Endothelial cell of umbilical vein (primary cell): ENCODE data around the gene TMEM250.

Source experiments
- CTCF ChIP-seq, 2 donors: IDR thresholded peaks; 1 replicate in 1 of 2; 2 replicates in 1 of 2; pipeline ENCODE4 v1.5.1; 2011; ENCODE audit warnings: low read length in 2 of 2, mild to moderate bottlenecking in 2 of 2, moderate library complexity in 2 of 2, control low read depth in 1 of 2, inconsistent platforms in 1 of 2, low read depth in 1 of 2; ENCODE audit not compliant: insufficient read depth in 1 of 2; ENCODE audit errors: extremely low read depth in 1 of 2
- EZH2 ChIP-seq: IDR thresholded peaks from 2 replicates; pipeline ENCODE4 v1.6.1; 2012; ENCODE audit warnings: borderline replicate concordance, low read depth, mild to moderate bottlenecking, moderate library complexity, low read length, inconsistent platforms; ENCODE audit not compliant: severe bottlenecking
- FOS ChIP-seq: IDR thresholded peaks from 2 replicates; pipeline ENCODE4 v1.6.1; 2011; ENCODE audit warnings: mild to moderate bottlenecking, low read length, moderate library complexity, borderline replicate concordance; ENCODE audit not compliant: insufficient read depth
- POLR2A ChIP-seq: IDR thresholded peaks from 2 replicates; pipeline ENCODE4 v1.6.1; 2012; ENCODE audit warnings: low read depth, mild to moderate bottlenecking, control low read depth, low read length
- POLR2AphosphoS5 ChIP-seq: IDR thresholded peaks from 2 replicates; pipeline ENCODE4 v1.6.1; 2012; ENCODE audit warnings: low read depth, mild to moderate bottlenecking, control low read depth, low read length, moderate library complexity; ENCODE audit not compliant: insufficient read depth

- TF ChIP-seq POLR2AphosphoS5 (no peak), POLR2A (no peak), CTCF (IDR thresholded peaks at IDR 0.05; ENCODE audit: extremely low read depth in 1 of 2, insufficient read depth in 1 of 2, low read depth in 1 of 2, low read length in 2 of 2) (peak; percentile 25 to 52), EZH2 (no peak), FOS (no peak)
Measured at GRCh38 chr9:136138566-136138965, 19.9 kb upstream of the TMEM250 start.
